Measurements from ENCODE around the gene VPS54. TPM values are rescaled to one million over a fixed set of nuclear protein-coding genes. Genes with fewer than 3 reads are reported as not detected.

The VPS54 gene
- total RNA-seq, 1 donor from 2014 or later: 22.3 TPM

DNA sequence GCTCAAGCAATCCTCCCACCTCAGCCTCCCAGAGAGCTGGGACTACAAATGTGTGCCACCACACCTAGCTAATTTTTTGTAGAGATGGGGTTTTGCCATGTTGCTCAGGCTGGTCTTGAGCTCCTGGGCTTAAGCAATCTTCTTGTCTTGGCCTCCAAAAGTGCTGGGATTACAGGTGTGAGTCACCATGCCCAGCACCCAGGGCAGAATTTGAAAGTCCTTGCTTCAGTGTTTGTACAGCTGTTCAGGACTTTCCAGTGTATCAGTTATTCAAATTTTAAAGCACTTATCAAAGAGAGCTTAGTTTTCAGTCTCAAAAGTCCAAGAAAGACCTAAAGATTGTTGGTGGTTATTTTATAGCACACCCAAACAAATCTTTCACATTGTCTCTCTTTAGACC is 43.6 kb upstream of the VPS54 start:
- intact Hi-C loops (cut with DNase I): no loop called here
- no peak overlapping the region for H3K27ac ChIP-seq
- no peaks in the 10 kb centered on the region for H3K36me3 ChIP-seq
- H3K4me3 ChIP-seq: no peak overlapping the region
- TF ChIP-seq, protein P1, sequence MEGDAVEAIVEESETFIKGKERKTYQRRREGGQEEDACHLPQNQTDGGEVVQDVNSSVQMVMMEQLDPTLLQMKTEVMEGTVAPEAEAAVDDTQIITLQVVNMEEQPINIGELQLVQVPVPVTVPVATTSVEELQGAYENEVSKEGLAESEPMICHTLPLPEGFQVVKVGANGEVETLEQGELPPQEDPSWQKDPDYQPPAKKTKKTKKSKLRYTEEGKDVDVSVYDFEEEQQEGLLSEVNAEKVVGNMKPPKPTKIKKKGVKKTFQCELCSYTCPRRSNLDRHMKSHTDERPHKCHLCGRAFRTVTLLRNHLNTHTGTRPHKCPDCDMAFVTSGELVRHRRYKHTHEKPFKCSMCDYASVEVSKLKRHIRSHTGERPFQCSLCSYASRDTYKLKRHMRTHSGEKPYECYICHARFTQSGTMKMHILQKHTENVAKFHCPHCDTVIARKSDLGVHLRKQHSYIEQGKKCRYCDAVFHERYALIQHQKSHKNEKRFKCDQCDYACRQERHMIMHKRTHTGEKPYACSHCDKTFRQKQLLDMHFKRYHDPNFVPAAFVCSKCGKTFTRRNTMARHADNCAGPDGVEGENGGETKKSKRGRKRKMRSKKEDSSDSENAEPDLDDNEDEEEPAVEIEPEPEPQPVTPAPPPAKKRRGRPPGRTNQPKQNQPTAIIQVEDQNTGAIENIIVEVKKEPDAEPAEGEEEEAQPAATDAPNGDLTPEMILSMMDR (IDR thresholded peaks at IDR 0.05): no peak
- TF ChIP-seq POLR2AphosphoS5 (IDR thresholded peaks at IDR 0.05; ENCODE audit: insufficient read depth in 1 of 2, low read depth in 1 of 2): no peak
- TF ChIP-seq POLR2A (IDR thresholded peaks at IDR 0.05): no peak
- DNase-seq (ENCODE audit: extremely low spot score in 2 of 2): no peak
- no peaks in the 10 kb centered on the region for H3K9me3 ChIP-seq
- H3K27me3 ChIP-seq: no peaks in the 10 kb centered on the region
- H3K4me1 ChIP-seq: no peaks in the 10 kb centered on the region

DNA sequence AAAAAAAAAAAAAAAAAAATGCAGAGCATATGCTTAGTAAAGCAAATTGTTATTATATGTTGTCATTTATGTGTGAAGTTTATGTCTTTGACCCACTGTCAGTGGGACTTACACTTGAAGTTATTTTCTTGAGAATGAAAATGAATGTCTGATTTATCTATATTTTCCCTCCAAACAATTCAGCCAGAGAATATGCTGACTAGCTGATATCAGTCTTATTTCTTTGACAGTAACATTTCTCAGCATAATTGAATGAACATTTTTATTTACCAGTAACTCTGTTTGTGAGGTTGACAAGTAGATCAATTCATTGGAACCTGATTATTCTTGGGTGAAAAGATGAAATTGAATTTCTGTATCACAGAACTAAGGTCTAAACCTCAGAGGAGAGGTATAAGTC is 40.0 kb upstream of the VPS54 start:
- no peak overlapping the region for H3K27ac ChIP-seq
- H3K9me3 ChIP-seq: no peaks in the 10 kb centered on the region
- no peaks in the 10 kb centered on the region for H3K27me3 ChIP-seq
- intact Hi-C loops (cut with DNase I): no loop called here
- H3K36me3 ChIP-seq: no peaks in the 10 kb centered on the region
- H3K4me1 ChIP-seq: no peaks in the 10 kb centered on the region
- TF ChIP-seq POLR2AphosphoS5 (IDR thresholded peaks at IDR 0.05; ENCODE audit: insufficient read depth in 1 of 2, low read depth in 1 of 2) (no peak), POLR2A (IDR thresholded peaks at IDR 0.05) (no peak)
- TF ChIP-seq, protein P1 (IDR thresholded peaks at IDR 0.05): no peak
- H3K4me3 ChIP-seq: no peak overlapping the region
- DNase-seq (ENCODE audit: extremely low spot score in 2 of 2): no peak

DNA sequence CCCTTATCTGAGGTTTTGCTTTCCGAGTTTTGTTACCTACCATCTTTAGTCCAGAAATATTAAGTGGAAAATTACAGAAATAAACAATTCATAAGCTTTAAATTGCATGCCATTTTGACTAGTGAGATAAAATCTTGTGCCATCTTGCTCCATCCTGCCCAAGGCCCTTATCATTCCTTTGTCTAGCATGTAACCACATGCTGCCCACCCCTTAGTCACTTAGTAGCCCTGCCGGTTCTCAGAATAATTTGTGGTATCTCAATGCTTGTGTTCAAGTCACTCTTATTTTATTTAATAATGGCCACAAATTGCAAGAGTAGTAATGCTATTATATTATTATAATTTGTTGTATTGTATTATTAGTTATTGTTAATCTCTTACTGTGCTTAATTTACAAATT is 36.8 kb upstream of the VPS54 start:
- Histone ChIP-seq H3K4me1 (no peaks in the 10 kb centered on the region), H3K36me3 (no peaks in the 10 kb centered on the region), H3K9me3 (no peaks in the 10 kb centered on the region), H3K27me3 (no peaks in the 10 kb centered on the region), H3K4me3 (no peak overlapping the region), H3K27ac (no peak overlapping the region)
- TF ChIP-seq POLR2A (IDR thresholded peaks at IDR 0.05): no peak
- TF ChIP-seq, protein P1 (IDR thresholded peaks at IDR 0.05): no peak
- no peak for TF ChIP-seq POLR2AphosphoS5 (IDR thresholded peaks at IDR 0.05; ENCODE audit: insufficient read depth in 1 of 2, low read depth in 1 of 2)
- no peak for DNase-seq (ENCODE audit: extremely low spot score in 2 of 2)
- intact Hi-C loops (cut with DNase I): no loop called here

DNA sequence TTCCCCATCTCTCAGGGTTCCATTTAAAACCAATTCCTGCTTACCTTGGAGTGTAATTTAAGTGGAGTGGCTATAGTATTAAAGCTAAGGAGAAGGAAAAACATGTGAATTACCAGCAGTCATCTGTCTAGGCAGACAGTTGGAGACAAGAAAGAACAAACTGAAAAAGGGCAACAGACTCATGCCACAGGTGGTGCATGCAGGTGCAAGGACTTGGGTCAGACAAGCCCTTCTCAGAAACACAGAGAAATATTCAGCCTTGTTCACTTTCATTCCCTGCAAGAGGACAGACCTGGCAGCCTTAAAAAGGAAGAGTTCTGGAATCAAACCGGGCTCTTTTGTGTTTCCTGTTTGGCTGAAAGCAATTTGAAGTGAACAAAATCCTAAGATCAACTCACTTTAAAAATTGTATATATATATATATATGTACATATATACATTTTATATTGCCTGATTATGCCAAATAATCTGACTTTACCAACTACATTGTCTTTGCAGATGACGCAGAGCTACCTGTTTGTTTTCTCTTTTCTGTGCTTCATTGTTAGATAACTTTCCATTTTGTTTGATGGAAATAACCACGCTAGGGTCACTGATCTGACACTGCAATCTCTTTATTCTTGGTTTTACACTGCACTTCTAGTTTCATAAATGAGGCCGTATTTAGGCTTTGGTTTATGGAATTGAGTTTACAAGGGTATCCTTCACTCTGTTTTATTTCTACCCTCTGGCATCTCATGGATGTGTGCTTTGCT is 35.1 kb upstream of the VPS54 start:
- Histone ChIP-seq H3K36me3 (no peaks in the 10 kb centered on the region), H3K27me3 (no peaks in the 10 kb centered on the region), H3K4me3 (no peak overlapping the region), H3K4me1 (peaks cover 8% of the 10 kb centered on the region), H3K9me3 (no peaks in the 10 kb centered on the region), H3K27ac (no peak overlapping the region)
- DNase-seq (ENCODE audit: extremely low spot score in 2 of 2): no peak
- intact Hi-C loops (cut with DNase I): loop anchor here (5.0 kb wide), 1 partner anchor 273 kb away; no protein-coding TSS in a partner anchor
- TF ChIP-seq, protein P1 (IDR thresholded peaks at IDR 0.05): no peak
- TF ChIP-seq POLR2A (IDR thresholded peaks at IDR 0.05) (no peak), POLR2AphosphoS5 (IDR thresholded peaks at IDR 0.05; ENCODE audit: insufficient read depth in 1 of 2, low read depth in 1 of 2) (no peak)

All from vagina (tissue), 2 donors.